CD1c-positive myeloid dendritic cell (primary cell): ENCODE data around the gene TMEM17.

Source experiments
- DNase-seq: peaks from one replicate; pipeline ENCODE4 v3.0.0-alpha.2; 2016; ENCODE audit errors: extremely low spot score

TMEM17 gene

GRCh38 chr2:62456721-62457539 is 49.1 kb downstream of the TMEM17 start:
- DNase-seq, result peak; percentile 68

- DNase-seq, result no peak
These were observed 49.9 kb downstream of the TMEM17 start for GRCh38 chr2:62455957-62456692.

- no peak for DNase-seq
These were observed 52.0 kb downstream of the TMEM17 start for GRCh38 chr2:62453955-62454354.

- DNase-seq, result no peak
These were observed 53.1 kb downstream of the TMEM17 start for GRCh38 chr2:62452701-62453454.

GRCh38 chr2:62450716-62451191 is 55.2 kb downstream of the TMEM17 start:
- DNase-seq, result no peak
